ENCODE results near the gene SLIT3.

DNA sequence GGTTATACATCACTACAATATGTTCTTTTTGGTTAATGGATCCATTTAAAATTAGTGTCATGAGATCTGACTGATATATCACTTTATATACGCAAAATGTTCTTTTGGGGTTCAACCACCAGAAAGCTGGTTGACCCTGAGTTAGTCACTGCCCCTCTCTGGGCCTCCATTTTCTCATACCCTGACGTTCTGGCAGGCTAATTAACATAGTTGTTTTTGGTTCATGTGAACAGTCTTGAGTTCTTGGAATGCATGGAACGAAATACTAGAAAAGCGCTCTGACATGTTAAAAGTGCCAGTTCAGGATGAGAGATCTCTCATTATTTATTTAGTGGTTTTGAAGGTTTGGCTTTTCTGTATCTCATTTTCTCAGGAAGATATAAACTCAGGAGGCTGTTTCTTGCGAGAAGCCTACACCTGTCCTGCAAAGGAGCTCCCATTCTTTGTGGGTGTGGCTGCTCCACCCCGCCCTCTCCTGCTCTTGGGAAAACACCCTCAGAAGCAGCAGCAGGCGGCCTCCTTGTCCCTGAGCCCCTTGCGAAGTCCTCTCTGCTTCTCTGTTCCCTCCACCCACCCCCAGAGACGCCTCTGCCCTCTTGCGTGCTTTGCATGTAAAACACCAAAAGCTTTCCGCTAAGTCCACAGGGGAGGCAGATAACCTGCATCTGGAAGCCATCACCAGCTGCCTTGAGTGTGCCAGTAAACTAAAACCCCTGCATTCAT, 419.4 kb downstream of the SLIT3 start:
- TF ChIP-seq POLR2AphosphoS5 (IDR thresholded peaks at IDR 0.05; ENCODE audit: borderline replicate concordance, low read depth, low read length) (no peak), EZH2 (IDR thresholded peaks at IDR 0.05) (no peak), FOXP2 (optimal IDR thresholded peaks at IDR 0.05; ENCODE audit: control extremely low read depth, extremely low read length, insufficient read depth) (no peak)

Data from SK-N-MC (cell line).